Muscle layer of duodenum (tissue), 2 donors: Measurements from ENCODE around the gene RGS8.

Experiments
- H3K27ac ChIP-seq: one replicate; pipeline ENCODE4 v1.7.0; 2013; ENCODE audit warnings: mild to moderate bottlenecking, low read length
- H3K27me3 ChIP-seq: one replicate; pipeline ENCODE4 v1.7.0; 2013; ENCODE audit warnings: low read depth, mild to moderate bottlenecking, control low read depth, low read length
- H3K36me3 ChIP-seq, 2 donors: one replicate each; pipeline ENCODE4 v1.7.0; 2013; ENCODE audit warnings: low read length in 2 of 2, control low read depth in 1 of 2, mild to moderate bottlenecking in 1 of 2; ENCODE audit not compliant: insufficient read depth in 2 of 2, control insufficient read depth in 1 of 2
- H3K4me1 ChIP-seq, 2 donors: one replicate each; pipeline ENCODE4 v1.7.0; 2013; ENCODE audit warnings: low read length in 2 of 2, mild to moderate bottlenecking in 2 of 2, control low read depth in 1 of 2, moderate library complexity in 1 of 2; ENCODE audit not compliant: insufficient read depth in 2 of 2, control insufficient read depth in 1 of 2
- H3K4me3 ChIP-seq, 2 donors: one replicate each; pipeline ENCODE4 v1.7.0; 2013; ENCODE audit warnings: low read length in 2 of 2, low read depth in 1 of 2, mild to moderate bottlenecking in 1 of 2
- H3K9me3 ChIP-seq, 2 donors: one replicate each; pipeline ENCODE4 v1.7.0; 2013; ENCODE audit warnings: low read length in 2 of 2, control low read depth in 1 of 2, mild to moderate bottlenecking in 1 of 2; ENCODE audit not compliant: control insufficient read depth in 1 of 2
- donor health status: healthy.

RGS8 gene

DNA sequence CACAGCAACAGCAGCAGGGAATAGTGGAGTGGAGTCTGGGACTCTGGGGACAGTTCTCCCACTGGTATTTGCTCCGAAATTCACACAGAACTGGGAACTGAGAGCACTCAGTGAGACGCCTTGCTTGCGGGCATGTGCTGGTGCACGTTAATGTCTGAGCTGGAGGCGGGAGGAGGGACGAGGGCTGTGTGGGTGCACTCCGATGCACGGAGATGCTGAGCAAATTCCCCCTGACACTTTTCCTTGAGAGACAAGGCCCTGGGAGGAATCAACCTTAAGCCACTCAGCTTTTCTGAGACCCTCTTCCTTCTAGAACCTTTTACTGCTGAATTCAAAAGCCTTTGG is 2.8 kb downstream of the RGS8 start:
- Histone ChIP-seq H3K9me3 (no peaks in the 10 kb centered on the region), H3K4me3 (no peak overlapping the region), H3K36me3 (no peaks in the 10 kb centered on the region), H3K27ac (no peak overlapping the region), H3K4me1 (no peaks in the 10 kb centered on the region), H3K27me3 (no peaks in the 10 kb centered on the region)

GRCh38 chr1:182680901-182681567 is 3.4 kb downstream of the RGS8 start:
- no peaks in the 10 kb centered on the region for H3K27me3 ChIP-seq

DNA sequence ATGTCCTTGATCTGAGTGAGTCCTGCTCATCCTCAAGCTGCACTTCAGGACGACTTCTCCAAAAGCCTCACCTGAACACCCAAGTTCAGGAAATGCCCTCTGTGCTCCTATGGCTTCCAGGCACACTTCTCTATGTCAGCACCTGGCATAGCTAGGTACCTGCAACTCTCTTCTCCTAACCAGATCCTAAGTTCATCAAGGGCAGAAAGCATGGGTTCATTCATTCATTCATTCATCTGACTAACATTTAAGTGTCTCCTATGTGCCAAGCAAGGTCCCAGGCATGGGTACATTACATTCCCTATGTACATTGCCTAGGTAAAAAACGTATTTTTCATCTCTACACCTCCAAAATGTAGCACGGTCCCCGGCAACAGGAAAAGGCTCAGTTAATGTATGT is 4.0 kb downstream of the RGS8 start:
- Histone ChIP-seq H3K27ac (no peak overlapping the region), H3K9me3 (no peaks in the 10 kb centered on the region), H3K27me3 (no peaks in the 10 kb centered on the region), H3K4me3 (no peak overlapping the region), H3K36me3 (no peaks in the 10 kb centered on the region), H3K4me1 (peaks cover 5 to 7% of the 10 kb centered on the region in 2 donors)

More at GRCh38 chr1:182680901-182681567, 3.4 kb downstream of the RGS8 start:
- no peak overlapping the region for H3K27ac ChIP-seq
- no peak overlapping the region for H3K4me3 ChIP-seq
- peaks cover 0 to under 1% of the 10 kb centered on the region in 2 donors for H3K4me1 ChIP-seq
- H3K36me3 ChIP-seq = no peaks in the 10 kb centered on the region
- no peaks in the 10 kb centered on the region for H3K9me3 ChIP-seq

- H3K9me3 ChIP-seq = no peaks in the 10 kb centered on the region
- H3K4me3 ChIP-seq = no peak overlapping the region
- no peaks in the 10 kb centered on the region for H3K27me3 ChIP-seq
- no peak overlapping the region for H3K27ac ChIP-seq
- no peaks in the 10 kb centered on the region for H3K36me3 ChIP-seq
- peaks cover 10 to 14% of the 10 kb centered on the region in 2 donors for H3K4me1 ChIP-seq
Observed at GRCh38 chr1:182679684-182680083, 4.7 kb downstream of the RGS8 start.

GRCh38 chr1:182677397-182678098 is 6.8 kb downstream of the RGS8 start:
- Histone ChIP-seq H3K27ac (no peak overlapping the region), H3K9me3 (no peaks in the 10 kb centered on the region), H3K27me3 (no peaks in the 10 kb centered on the region), H3K4me1 (peaks cover 10 to 20% of the 10 kb centered on the region in 2 donors), H3K36me3 (no peaks in the 10 kb centered on the region), H3K4me3 (no peak overlapping the region)

DNA sequence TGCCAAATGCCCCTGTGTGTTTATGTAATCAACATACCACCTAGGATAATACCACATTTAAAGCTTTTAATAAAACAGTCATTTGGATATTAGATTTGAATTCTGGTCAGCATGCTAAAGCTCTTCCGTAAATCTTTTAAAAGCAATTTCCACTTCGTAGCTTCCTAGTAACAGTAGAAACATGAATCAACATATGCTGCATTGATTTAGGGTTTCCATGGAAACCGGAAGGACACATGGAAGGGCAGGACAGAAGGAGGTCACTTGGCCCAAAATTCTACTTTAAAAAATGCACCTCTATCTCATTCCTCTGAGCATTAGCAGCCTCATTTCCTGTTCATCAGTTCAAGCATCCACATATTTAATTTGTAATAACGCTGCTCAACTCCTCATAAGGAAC is 8.1 kb downstream of the RGS8 start:
- Histone ChIP-seq H3K36me3 (no peaks in the 10 kb centered on the region), H3K4me3 (no peak overlapping the region), H3K4me1 (peaks cover 10 to 20% of the 10 kb centered on the region in 2 donors), H3K27ac (no peak overlapping the region), H3K27me3 (no peaks in the 10 kb centered on the region), H3K9me3 (no peaks in the 10 kb centered on the region)

DNA sequence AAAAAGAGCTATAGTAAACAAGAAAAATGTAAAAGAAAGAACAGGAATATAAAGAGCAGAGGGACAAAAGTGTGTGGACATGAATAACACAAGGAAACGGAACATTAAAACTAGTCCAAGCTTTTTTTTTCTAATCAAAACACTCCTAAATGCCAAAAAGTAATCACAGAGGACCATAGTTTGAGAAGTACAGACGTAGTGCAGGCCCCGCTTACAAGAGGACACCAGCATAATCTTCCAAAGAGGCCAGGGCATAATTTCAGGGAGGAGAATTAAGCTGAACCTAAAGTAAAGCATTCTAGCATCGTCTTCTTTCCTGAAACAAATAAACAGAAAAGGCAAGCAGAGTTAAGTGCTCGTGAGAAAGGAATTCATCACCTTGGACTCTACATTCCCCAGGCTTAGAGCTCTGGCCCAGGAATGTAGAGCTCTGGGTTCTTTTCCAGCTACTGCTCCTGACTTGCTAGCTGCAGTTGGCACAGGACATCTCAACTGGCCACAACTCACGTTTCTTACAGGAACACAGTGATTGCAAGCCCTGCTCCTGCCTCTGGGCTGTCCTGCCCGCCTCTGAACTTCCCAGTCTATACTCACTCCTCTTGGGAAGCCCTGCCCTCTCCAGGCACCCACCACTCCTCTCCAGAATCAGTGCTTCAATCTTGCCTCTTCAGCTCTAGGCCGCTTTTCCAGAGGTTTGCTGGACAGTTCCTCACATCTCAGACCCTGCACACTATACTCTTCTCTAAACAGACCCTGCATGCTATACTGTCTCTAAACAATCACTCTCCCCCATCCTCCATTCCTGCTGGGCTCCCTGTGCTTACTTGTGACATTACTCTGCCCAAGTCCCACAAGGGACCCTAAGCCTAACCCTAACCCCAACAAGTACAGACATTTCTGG is 9.8 kb downstream of the RGS8 start:
- no peak overlapping the region for H3K27ac ChIP-seq

DNA sequence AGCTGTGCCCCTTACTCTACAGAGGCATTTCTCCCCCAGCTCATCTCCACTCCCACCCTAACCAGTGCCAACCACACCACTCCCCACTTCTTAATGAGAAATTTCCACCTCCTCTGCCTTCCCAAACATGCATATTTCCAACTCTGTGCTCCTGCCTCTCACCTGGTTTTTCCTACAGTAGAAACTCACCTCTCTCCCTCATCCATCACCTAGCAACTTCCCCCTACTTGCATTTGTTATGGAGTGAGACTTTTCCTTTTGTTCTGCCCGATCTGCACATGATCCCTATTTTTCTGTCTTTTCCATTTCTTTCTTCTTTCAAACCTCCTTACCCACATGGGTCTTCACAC is 11.9 kb downstream of the RGS8 start:
- Histone ChIP-seq H3K27ac (no peak overlapping the region), H3K27me3 (no peaks in the 10 kb centered on the region), H3K9me3 (no peaks in the 10 kb centered on the region), H3K4me3 (no peak overlapping the region), H3K4me1 (peaks cover 10 to 20% of the 10 kb centered on the region in 2 donors), H3K36me3 (no peaks in the 10 kb centered on the region)

More for the DNA sequence above, 9.8 kb downstream of the RGS8 start:
- Histone ChIP-seq H3K4me1 (peaks cover 10 to 20% of the 10 kb centered on the region in 2 donors), H3K4me3 (no peak overlapping the region), H3K9me3 (no peaks in the 10 kb centered on the region), H3K36me3 (no peaks in the 10 kb centered on the region), H3K27me3 (no peaks in the 10 kb centered on the region)

DNA sequence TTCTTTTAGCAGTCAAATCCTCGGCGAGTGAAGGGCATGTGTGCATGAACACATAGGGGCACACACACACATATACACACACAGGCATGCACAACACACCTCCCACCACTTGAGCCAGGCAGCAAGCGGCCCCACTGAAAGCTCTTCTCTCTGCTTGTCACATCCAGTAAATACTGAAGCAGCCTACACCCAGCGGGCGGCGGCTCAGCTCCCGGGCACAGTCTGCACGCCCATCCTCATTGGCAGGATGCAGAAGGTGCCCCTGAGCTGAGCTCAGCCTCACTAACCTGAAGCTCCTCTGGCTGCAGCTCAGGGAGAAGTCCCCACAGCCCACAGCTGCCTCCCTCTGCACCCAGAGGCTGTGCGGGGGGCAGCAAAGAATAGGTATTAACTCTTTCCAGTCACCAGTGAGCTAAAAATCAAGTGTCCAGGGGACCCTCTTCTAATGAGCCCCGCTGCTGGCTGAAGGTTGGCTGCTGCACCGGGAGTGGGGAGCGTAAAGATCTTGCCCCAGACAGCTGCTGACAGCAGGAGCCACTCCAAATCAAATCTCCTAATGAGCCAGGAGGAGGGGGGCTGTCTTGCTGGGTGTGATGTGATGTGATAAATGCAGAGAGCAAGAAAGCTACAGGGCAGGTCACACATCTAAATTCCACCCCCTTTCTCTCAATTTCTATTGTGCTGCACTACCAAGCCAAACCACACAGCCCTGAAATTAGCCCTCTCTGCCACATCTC is 12.5 kb downstream of the RGS8 start:
- Histone ChIP-seq H3K27me3 (no peaks in the 10 kb centered on the region), H3K36me3 (no peaks in the 10 kb centered on the region), H3K9me3 (no peaks in the 10 kb centered on the region), H3K4me3 (no peak overlapping the region), H3K27ac (no peak overlapping the region), H3K4me1 (peaks cover 10 to 20% of the 10 kb centered on the region in 2 donors)

DNA sequence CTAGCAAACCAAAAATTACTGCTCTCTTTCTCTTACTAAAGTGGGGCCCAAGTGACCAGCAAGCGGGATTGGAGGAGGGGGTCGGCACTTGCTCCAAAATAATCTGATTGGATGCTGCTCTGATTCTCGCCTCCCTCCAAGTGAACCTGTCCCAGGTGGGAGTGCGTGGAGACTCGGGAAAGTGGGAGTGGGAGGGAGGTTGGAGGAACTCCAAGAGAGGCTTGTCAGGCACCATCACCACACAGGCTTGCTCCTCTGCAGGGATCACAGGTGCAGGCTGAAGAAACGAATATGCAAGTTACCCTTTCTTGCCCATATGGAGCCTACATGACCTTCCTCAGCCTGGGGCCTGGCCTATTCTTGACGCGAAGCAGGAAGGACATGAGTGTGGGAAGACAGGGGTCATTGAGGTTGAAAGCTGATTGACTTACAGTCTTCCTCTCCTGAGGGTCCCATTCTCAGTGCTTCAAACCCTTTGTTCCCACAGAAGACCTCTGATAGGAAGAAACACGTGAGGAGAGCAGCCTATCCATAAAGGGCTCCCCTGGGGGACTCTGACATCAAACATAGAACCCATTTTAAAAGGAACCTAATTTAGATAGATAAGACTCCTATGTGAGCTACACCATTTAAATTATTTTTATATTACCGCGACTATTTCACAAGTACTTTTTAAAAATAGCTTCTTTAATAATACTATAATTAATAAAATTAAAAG is 14.2 kb downstream of the RGS8 start:
- H3K36me3 ChIP-seq = no peaks in the 10 kb centered on the region
- H3K27ac ChIP-seq = no peak overlapping the region
- H3K4me1 ChIP-seq = peaks cover 3 to 11% of the 10 kb centered on the region in 2 donors
- no peaks in the 10 kb centered on the region for H3K9me3 ChIP-seq
- H3K27me3 ChIP-seq = no peaks in the 10 kb centered on the region
- H3K4me3 ChIP-seq = no peak overlapping the region
